ENCODE data around the gene TMEM235. TPM values are rescaled to one million over a fixed set of nuclear protein-coding genes. Genes with fewer than 3 reads are reported as not detected.
A peak's percentile ranks its signal among the peaks of the same experiment; 100 is the strongest.

TMEM235 gene
- total RNA-seq, 1 donor: not detected

DNA sequence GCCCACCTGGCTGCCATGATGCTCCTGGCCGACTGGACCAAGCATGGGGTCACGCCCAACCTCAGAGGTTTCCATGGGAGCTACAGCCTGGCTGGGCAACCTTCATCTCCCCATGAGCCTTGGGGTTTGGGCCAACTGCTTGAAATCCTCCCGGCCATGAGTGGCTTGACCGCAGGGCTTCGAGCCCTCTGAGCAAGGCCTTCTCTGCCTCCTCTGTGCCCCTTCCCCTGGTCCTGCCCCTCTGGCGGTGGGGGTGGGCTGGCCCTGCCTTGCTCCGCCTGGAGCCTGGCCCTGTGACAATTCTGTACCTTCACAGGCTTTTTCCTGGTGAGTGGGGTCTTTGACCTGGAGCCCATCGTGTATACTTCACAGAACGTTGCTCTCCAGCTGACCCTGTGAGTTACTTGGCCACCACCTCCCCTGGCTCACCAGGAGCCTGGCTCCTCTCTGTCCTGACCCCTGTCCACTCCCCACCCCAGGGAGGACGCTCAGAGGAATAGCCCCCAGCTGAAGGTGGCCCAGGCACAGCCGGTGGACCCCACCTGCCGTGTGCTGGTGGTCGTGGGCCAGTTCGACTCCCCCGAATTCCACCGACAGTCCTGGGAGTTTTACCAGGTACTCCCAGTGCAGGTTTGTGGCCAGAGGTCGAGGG lies 26.2 kb upstream of the TMEM235 start:
- H3K4me3 ChIP-seq (ENCODE audit: low read depth, low read length): no peak overlapping the region
- DNase-seq (ENCODE audit: low read depth): no peak
- TF ChIP-seq, protein P1, sequence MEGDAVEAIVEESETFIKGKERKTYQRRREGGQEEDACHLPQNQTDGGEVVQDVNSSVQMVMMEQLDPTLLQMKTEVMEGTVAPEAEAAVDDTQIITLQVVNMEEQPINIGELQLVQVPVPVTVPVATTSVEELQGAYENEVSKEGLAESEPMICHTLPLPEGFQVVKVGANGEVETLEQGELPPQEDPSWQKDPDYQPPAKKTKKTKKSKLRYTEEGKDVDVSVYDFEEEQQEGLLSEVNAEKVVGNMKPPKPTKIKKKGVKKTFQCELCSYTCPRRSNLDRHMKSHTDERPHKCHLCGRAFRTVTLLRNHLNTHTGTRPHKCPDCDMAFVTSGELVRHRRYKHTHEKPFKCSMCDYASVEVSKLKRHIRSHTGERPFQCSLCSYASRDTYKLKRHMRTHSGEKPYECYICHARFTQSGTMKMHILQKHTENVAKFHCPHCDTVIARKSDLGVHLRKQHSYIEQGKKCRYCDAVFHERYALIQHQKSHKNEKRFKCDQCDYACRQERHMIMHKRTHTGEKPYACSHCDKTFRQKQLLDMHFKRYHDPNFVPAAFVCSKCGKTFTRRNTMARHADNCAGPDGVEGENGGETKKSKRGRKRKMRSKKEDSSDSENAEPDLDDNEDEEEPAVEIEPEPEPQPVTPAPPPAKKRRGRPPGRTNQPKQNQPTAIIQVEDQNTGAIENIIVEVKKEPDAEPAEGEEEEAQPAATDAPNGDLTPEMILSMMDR (IDR thresholded peaks at IDR 0.05; ENCODE audit: insufficient read depth, low read depth, low read length): no peak

DNA sequence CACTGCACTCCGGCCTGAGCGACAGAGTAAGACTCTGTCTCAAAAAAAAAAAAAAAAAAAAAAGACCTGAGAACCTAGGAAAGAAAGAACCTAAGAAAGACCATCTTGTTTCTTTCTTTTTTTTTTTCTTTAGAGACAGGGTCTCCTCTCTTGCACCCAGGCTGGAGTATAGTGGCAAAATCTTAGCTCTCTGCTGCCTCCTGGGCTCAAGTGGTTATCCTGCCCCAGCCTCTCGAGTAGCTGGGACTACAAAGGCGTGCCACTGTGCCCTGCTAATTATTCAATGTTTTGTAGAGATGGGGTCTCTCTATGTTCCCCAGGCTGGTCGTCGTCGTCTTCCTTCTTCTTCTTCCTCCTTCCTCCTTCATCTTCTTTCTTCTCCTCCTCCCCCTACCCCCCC lies 25.1 kb upstream of the TMEM235 start:
- DNase-seq (ENCODE audit: low read depth): no peak
- TF ChIP-seq, protein P1 (IDR thresholded peaks at IDR 0.05; ENCODE audit: insufficient read depth, low read depth, low read length): peak; percentile 10
- H3K4me3 ChIP-seq (ENCODE audit: low read depth, low read length): no peak overlapping the region

- no peak for DNase-seq (ENCODE audit: low read depth)
- TF ChIP-seq, protein P1 (IDR thresholded peaks at IDR 0.05; ENCODE audit: insufficient read depth, low read depth, low read length): no peak
Observed at GRCh38 chr17:78208486-78208885, 22.9 kb upstream of the TMEM235 start.

GRCh38 chr17:78210111-78210510 lies 21.3 kb upstream of the TMEM235 start:
- DNase-seq (ENCODE audit: low read depth): no peak
- no peak overlapping the region for H3K4me3 ChIP-seq (ENCODE audit: low read depth, low read length)
- TF ChIP-seq, protein P1 (IDR thresholded peaks at IDR 0.05; ENCODE audit: insufficient read depth, low read depth, low read length): no peak

More at GRCh38 chr17:78208486-78208885, 22.9 kb upstream of the TMEM235 start:
- H3K4me3 ChIP-seq (ENCODE audit: low read depth, low read length): no peak overlapping the region

- H3K4me3 ChIP-seq (ENCODE audit: low read depth, low read length): no peak overlapping the region
- TF ChIP-seq, protein P1 (IDR thresholded peaks at IDR 0.05; ENCODE audit: insufficient read depth, low read depth, low read length): no peak
- DNase-seq (ENCODE audit: low read depth): no peak
Observed at GRCh38 chr17:78211032-78211431, 20.4 kb upstream of the TMEM235 start.

DNA sequence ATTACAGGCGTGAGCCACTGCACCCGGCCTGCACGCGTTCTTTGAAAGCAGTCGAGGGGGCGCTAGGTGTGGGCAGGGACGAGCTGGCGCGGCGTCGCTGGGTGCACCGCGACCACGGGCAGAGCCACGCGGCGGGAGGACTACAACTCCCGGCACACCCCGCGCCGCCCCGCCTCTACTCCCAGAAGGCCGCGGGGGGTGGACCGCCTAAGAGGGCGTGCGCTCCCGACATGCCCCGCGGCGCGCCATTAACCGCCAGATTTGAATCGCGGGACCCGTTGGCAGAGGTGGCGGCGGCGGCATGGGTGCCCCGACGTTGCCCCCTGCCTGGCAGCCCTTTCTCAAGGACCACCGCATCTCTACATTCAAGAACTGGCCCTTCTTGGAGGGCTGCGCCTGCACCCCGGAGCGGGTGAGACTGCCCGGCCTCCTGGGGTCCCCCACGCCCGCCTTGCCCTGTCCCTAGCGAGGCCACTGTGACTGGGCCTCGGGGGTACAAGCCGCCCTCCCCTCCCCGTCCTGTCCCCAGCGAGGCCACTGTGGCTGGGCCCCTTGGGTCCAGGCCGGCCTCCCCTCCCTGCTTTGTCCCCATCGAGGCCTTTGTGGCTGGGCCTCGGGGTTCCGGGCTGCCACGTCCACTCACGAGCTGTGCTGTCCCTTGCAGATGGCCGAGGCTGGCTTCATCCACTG lies 17.3 kb upstream of the TMEM235 start, which contains the start of gene BIRC5:
Gene BIRC5, plus strand, starts transcription at position 238 of the 690 bp plus-strand sequence. Its CDS starts 64 bp downstream, at position 302.
- H3K4me3 ChIP-seq (ENCODE audit: low read depth, low read length): peak within 1 kb of the TSS; percentile 80
- TF ChIP-seq, protein P1 (IDR thresholded peaks at IDR 0.05; ENCODE audit: insufficient read depth, low read depth, low read length): no peak
- peak; percentile 86 for DNase-seq (ENCODE audit: low read depth)

Measured in fibroblast of villous mesenchyme (primary cell).